AG10803 (cell line): Measurements from ENCODE around the gene CCNY.

ENCODE experiments used
- DNase-seq: peaks from one replicate; pipeline ENCODE4 v3.0.0; 2010; ENCODE audit warnings: low read depth
- H3K4me3 ChIP-seq: 2 replicates; pipeline ENCODE4 v1.5.1; 2011; ENCODE audit warnings: mild to moderate bottlenecking, low read length, control low read depth
- TF ChIP-seq, protein P1 (sequence below): conservative IDR thresholded peaks from 2 replicates; pipeline ENCODE4 v1.5.1; 2011; ENCODE audit warnings: mild to moderate bottlenecking, low read length, control low read depth, inconsistent platforms

The CCNY gene

DNA sequence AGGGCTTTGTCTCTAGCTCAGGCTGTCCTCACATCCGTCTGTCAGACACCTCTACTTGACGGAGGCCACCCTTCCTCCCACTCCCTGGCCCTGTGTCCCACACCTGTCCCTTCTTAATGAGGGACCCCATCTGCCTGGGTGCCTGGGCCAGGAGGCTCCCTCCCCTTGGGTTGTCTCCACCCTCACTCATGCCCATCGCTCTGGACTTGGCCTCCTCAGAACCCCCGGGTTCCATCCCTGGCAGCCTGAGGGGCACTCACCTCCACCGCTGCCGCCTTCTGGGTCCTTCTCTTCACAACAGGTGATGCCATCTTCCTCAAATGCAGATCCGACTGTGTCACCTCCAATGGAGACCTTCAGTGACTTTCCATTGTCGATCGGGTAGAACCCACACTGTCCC is 248.6 kb downstream of the CCNY start:
- TF ChIP-seq, protein P1, sequence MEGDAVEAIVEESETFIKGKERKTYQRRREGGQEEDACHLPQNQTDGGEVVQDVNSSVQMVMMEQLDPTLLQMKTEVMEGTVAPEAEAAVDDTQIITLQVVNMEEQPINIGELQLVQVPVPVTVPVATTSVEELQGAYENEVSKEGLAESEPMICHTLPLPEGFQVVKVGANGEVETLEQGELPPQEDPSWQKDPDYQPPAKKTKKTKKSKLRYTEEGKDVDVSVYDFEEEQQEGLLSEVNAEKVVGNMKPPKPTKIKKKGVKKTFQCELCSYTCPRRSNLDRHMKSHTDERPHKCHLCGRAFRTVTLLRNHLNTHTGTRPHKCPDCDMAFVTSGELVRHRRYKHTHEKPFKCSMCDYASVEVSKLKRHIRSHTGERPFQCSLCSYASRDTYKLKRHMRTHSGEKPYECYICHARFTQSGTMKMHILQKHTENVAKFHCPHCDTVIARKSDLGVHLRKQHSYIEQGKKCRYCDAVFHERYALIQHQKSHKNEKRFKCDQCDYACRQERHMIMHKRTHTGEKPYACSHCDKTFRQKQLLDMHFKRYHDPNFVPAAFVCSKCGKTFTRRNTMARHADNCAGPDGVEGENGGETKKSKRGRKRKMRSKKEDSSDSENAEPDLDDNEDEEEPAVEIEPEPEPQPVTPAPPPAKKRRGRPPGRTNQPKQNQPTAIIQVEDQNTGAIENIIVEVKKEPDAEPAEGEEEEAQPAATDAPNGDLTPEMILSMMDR = no peak

DNA sequence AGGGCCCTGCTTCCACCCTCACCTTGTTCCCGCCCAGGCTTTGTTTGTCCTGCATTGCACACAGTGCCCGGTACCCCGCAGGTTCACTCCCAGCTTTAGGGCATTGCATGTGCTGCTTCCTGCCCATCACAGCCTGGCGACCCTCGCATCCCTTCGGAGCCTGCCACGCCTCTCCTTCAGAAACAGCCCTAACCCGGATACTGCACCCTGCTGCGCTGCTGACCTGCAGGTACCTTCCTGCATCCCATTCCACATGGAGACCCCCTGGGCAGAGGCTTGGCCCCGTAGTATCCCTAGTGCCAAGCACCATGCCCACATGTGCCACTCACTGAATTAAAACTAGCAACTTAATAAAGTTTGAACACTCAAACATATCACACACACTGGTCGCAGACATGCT is 249.0 kb downstream of the CCNY start:
- no peak for DNase-seq
- H3K4me3 ChIP-seq = no peak overlapping the region
- TF ChIP-seq, protein P1 = no peak

More for the DNA sequence above, 248.6 kb downstream of the CCNY start:
- DNase-seq = no peak
- no peak overlapping the region for H3K4me3 ChIP-seq

DNA sequence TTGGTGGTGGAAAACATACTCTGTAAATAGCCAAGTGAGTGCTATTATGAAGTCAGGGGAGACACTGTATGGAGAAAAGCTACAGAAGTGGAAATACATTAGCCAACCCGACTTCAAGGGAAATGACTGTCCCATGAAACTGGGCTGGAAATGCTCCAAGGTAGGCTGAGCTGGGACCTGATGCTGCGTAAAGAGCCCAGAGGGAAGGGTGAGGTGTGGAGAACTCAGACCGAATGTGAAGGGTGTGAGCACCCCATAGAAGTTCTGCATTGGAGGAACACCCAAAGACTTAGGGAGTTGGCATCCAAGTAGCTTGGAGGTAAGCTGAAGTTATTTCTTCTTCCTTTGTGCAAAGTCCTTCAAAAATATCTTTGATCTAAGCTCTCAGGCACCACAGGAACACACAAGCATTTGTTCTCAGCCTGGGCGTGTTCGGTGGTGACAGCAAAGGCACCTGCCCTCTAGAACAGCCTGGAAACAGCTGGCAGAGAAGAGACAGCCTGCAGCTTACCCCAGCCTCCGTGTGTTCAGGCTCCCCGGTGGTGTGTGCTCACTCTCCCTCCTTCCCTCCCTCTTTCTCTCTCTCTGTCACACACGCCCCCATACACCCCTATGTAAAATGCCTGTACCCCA is 249.7 kb downstream of the CCNY start:
- no peak for DNase-seq
- TF ChIP-seq, protein P1 = no peak
- no peak overlapping the region for H3K4me3 ChIP-seq

- DNase-seq = no peak
- TF ChIP-seq, protein P1 = no peak
Observed at GRCh38 chr10:35588836-35589235, 252.5 kb downstream of the CCNY start.

DNA sequence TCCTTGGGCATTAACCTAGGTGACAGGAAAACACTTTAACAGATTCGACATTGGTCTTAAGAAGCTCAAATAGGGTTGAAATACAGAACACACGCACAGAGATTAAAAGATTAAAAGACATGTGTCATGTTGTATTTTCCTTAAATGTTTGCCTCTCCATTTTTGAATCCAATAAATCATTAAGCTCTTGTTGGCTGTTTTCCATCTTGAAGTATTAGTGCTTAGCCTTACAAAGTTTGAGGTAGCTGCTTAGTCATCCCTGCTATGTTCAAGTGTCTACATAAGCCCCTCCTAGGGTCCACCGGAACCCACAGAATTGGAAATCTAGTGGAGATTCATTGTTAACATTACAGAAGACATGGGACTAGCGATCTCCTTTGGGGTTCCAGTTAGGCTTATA is 256.1 kb downstream of the CCNY start:
- no peak overlapping the region for H3K4me3 ChIP-seq
- TF ChIP-seq, protein P1 = no peak

More at GRCh38 chr10:35588836-35589235, 252.5 kb downstream of the CCNY start:
- H3K4me3 ChIP-seq = no peak overlapping the region

GRCh38 chr10:35594115-35595079 is 258.1 kb downstream of the CCNY start:
- no peak overlapping the region for H3K4me3 ChIP-seq
- no peak for DNase-seq
- TF ChIP-seq, protein P1 = no peak

More for the DNA sequence above, 256.1 kb downstream of the CCNY start:
- DNase-seq = no peak

- TF ChIP-seq, protein P1 = no peak
- no peak for DNase-seq
- no peak overlapping the region for H3K4me3 ChIP-seq
Observed at GRCh38 chr10:35595106-35595505, 258.8 kb downstream of the CCNY start.
